ENCODE measurements around the gene PPM1H. TPM values are rescaled to one million over a fixed set of nuclear protein-coding genes. Genes with fewer than 3 reads are reported as not detected.

PPM1H gene
- total RNA-seq, 4 donors from 2014 or later = 1.7 to 7.4 (median 3.4) TPM

DNA sequence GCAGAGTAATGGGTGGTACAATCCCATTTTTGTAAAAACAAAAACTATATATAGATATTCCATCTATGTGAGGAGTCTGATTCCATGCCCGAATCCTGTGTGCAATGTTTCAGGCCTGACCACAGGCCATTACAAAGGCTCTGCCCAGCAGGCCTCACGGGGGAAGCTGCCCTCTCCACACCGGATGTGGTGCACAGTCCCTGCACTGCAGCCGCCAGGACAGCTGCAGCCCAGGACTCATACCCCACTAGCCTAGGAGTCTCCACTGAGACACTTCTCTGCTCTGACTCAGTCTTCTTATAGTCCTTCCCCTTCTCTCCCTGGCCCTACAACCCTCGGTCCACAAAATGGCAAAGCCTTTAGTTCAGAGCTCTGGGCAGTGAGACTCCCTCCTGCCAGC is 190.4 kb downstream of the PPM1H start:
- Histone ChIP-seq H3K27ac (no peak overlapping the region), H3K9me3 (no peaks in the 10 kb centered on the region), H3K27me3 (no peaks in the 10 kb centered on the region), H3K4me1 (no peaks in the 10 kb centered on the region), H3K36me3 (no peaks in the 10 kb centered on the region), H3K4me3 (no peak overlapping the region)
- TF ChIP-seq POLR2A (IDR thresholded peaks at IDR 0.05) = no peak
- TF ChIP-seq, protein P1, sequence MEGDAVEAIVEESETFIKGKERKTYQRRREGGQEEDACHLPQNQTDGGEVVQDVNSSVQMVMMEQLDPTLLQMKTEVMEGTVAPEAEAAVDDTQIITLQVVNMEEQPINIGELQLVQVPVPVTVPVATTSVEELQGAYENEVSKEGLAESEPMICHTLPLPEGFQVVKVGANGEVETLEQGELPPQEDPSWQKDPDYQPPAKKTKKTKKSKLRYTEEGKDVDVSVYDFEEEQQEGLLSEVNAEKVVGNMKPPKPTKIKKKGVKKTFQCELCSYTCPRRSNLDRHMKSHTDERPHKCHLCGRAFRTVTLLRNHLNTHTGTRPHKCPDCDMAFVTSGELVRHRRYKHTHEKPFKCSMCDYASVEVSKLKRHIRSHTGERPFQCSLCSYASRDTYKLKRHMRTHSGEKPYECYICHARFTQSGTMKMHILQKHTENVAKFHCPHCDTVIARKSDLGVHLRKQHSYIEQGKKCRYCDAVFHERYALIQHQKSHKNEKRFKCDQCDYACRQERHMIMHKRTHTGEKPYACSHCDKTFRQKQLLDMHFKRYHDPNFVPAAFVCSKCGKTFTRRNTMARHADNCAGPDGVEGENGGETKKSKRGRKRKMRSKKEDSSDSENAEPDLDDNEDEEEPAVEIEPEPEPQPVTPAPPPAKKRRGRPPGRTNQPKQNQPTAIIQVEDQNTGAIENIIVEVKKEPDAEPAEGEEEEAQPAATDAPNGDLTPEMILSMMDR (IDR thresholded peaks at IDR 0.05) = no peak
- DNase-seq = no peak

DNA sequence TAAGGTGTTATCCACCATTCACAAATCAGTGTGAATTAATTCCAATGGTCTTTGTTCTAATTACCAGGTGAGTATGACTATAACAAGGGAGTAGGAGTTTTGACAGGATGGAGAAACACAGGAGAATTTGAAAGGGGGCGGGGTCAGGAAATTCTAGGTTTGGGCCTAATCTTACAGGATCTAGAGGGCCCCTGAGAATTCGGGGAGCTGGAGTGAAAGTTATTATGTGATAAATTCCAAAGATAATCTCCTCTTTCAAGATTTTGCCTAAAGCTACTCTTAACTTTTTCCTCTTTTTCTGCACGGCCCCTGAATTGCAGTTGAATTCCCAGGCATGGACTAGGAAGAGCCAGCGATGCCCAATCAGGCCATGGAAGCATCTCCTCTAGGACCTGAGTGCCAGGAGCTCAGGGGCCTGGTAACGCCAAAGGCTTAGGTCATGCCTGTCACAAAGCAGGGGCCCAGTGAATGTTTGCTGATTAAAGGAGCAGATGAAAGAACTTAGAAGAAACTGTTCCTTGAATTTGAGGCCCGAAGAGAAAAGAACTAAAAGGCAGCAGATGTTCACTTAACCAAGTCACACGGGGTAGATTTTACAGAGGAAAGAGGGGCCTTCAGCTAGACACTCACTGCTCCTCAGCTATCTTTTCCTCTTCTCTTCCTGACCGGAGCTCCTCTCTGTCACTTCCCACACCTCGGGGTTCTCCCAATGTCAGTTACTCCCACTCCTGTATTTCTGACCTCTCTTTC is 195.5 kb downstream of the PPM1H start:
- Histone ChIP-seq H3K27me3 (no peaks in the 10 kb centered on the region), H3K4me1 (no peaks in the 10 kb centered on the region), H3K4me3 (no peak overlapping the region), H3K27ac (no peak overlapping the region), H3K9me3 (no peaks in the 10 kb centered on the region), H3K36me3 (no peaks in the 10 kb centered on the region)
- TF ChIP-seq, protein P1 (IDR thresholded peaks at IDR 0.05) = no peak
- TF ChIP-seq POLR2A (IDR thresholded peaks at IDR 0.05) = no peak
- DNase-seq = no peak

- no peaks in the 10 kb centered on the region for H3K27me3 ChIP-seq
- H3K36me3 ChIP-seq = no peaks in the 10 kb centered on the region
- no peak for DNase-seq
- H3K27ac ChIP-seq = no peak overlapping the region
- H3K4me1 ChIP-seq = no peaks in the 10 kb centered on the region
- TF ChIP-seq POLR2A (IDR thresholded peaks at IDR 0.05) = no peak
- TF ChIP-seq, protein P1 (IDR thresholded peaks at IDR 0.05) = no peak
- no peaks in the 10 kb centered on the region for H3K9me3 ChIP-seq
- no peak overlapping the region for H3K4me3 ChIP-seq
Observed at GRCh38 chr12:62738616-62739015, 196.3 kb downstream of the PPM1H start.

DNA sequence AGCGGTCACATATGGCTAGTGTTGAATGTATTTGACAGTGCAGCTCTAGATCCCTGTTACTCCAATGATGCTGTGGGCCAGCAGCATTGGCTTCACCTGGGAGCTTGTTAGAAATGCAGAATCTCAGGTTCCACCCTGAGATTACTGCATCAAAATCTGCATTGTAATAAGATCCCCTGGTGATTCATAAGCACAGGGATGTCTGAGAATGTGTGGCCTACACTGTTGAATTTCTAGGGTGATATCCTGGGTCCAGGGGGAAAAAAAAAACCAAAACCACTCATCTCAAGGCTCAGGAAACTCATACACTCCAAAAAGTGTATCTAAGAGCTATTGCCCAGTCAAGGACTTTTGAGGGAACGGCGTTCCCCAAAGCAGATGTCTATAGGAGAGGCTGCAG is 196.8 kb downstream of the PPM1H start:
- Histone ChIP-seq H3K27ac (no peak overlapping the region), H3K4me1 (no peaks in the 10 kb centered on the region), H3K27me3 (no peaks in the 10 kb centered on the region), H3K4me3 (no peak overlapping the region), H3K9me3 (no peaks in the 10 kb centered on the region), H3K36me3 (no peaks in the 10 kb centered on the region)
- DNase-seq = no peak
- TF ChIP-seq, protein P1 (IDR thresholded peaks at IDR 0.05) = no peak
- TF ChIP-seq POLR2A (IDR thresholded peaks at IDR 0.05) = no peak

DNA sequence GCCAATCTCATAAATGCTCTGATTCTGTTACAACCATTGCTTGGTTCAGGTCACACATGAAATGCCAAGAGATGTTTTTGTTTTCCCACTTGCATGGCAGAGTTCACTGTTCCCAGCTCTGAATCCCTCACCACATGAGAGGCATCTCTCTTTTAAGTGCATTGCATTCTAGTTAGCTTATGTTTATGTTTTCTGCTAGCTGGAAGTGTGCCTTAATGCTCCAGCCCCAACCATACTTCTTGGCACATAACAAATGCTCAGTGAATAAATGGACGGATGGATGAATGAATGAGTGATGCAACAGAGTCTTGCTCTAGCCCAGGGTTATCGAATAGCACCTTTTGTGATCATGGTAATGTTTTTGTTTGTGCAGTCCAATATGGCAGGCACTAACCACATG is 197.3 kb downstream of the PPM1H start:
- no peaks in the 10 kb centered on the region for H3K4me1 ChIP-seq
- DNase-seq = no peak
- H3K36me3 ChIP-seq = no peaks in the 10 kb centered on the region
- H3K9me3 ChIP-seq = no peaks in the 10 kb centered on the region
- no peak overlapping the region for H3K4me3 ChIP-seq
- no peak overlapping the region for H3K27ac ChIP-seq
- no peaks in the 10 kb centered on the region for H3K27me3 ChIP-seq
- TF ChIP-seq, protein P1 (IDR thresholded peaks at IDR 0.05) = no peak
- no peak for TF ChIP-seq POLR2A (IDR thresholded peaks at IDR 0.05)
